Nephron progenitor cell (in vitro differentiated cells): Measurements from ENCODE around the gene SHMT2.
"Not testable (repeated sequence)": the region's sequence is repeated elsewhere in the genome, so short reads cannot be mapped to it uniquely, and the experiment has no call there.

Experiments
- DNase-seq: peaks from one replicate; pipeline ENCODE4 v3.0.0; 2021
- H3K27ac Mint-ChIP-seq: 2 replicates; pipeline ENCODE4 v1.8.0; 2021; ENCODE audit warnings: mild to moderate bottlenecking, moderate library complexity, mixed read lengths
- H3K27me3 Mint-ChIP-seq: 2 replicates; pipeline ENCODE4 v1.8.0; 2021; ENCODE audit warnings: mild to moderate bottlenecking, low read depth, mixed read lengths; ENCODE audit not compliant: poor library complexity
- H3K36me3 Mint-ChIP-seq: 2 replicates; pipeline ENCODE4 v1.8.0; 2021; ENCODE audit warnings: low read depth, mixed read lengths
- H3K4me1 Mint-ChIP-seq: 2 replicates; pipeline ENCODE4 v1.8.0; 2021; ENCODE audit warnings: mixed read lengths
- H3K4me3 Mint-ChIP-seq: 2 replicates; pipeline ENCODE4 v1.8.0; 2021; ENCODE audit warnings: mild to moderate bottlenecking, moderate library complexity, mixed read lengths
- H3K9me3 Mint-ChIP-seq: 2 replicates; pipeline ENCODE4 v1.8.0; 2021; ENCODE audit warnings: mild to moderate bottlenecking, moderate library complexity, mixed read lengths
- CTCF ChIP-seq: fragments of 200-600 bp; sonication (generic); IDR thresholded peaks from 2 replicates; pipeline ENCODE4 v1.5.0; 2021; ENCODE audit warnings: antibody characterized with exemption

The SHMT2 gene

GRCh38 chr12:57272337-57273151, 43.0 kb downstream of the SHMT2 start:
- no peak for TF ChIP-seq CTCF
- no peaks in the 10 kb centered on the region for H3K9me3 Mint-ChIP-seq
- H3K4me1 Mint-ChIP-seq = peaks cover 15% of the 10 kb centered on the region
- no peak overlapping the region for H3K4me3 Mint-ChIP-seq
- H3K27me3 Mint-ChIP-seq = peaks cover 5% of the 10 kb centered on the region
- peak overlapping the region; percentile 81 for H3K27ac Mint-ChIP-seq
- no peak for DNase-seq
- peaks cover 73% of the 10 kb centered on the region for H3K36me3 Mint-ChIP-seq

- no peak for DNase-seq
- Mint-ChIP-seq H3K4me3 (no peak overlapping the region), H3K27ac (peak overlapping the region; percentile 81), H3K27me3 (peaks cover 5% of the 10 kb centered on the region), H3K4me1 (peaks cover 15% of the 10 kb centered on the region), H3K9me3 (no peaks in the 10 kb centered on the region), H3K36me3 (peaks cover 68% of the 10 kb centered on the region)
- TF ChIP-seq CTCF = no peak
Measured at GRCh38 chr12:57273516-57273915, 44.0 kb downstream of the SHMT2 start.

- not testable (repeated sequence) for DNase-seq, H3K27me3 Mint-ChIP-seq, H3K9me3 Mint-ChIP-seq, H3K4me3 Mint-ChIP-seq, H3K27ac Mint-ChIP-seq
- peaks cover 73% of the 10 kb centered on the region for H3K36me3 Mint-ChIP-seq
- H3K4me1 Mint-ChIP-seq = peaks cover 36% of the 10 kb centered on the region
Measured at GRCh38 chr12:57276233-57276632, 46.7 kb downstream of the SHMT2 start.

- H3K36me3 Mint-ChIP-seq = peaks cover 77% of the 10 kb centered on the region
- peaks cover 38% of the 10 kb centered on the region for H3K4me1 Mint-ChIP-seq
- no peak for TF ChIP-seq CTCF
- no peaks in the 10 kb centered on the region for H3K9me3 Mint-ChIP-seq
- H3K27me3 Mint-ChIP-seq = peaks cover 5% of the 10 kb centered on the region
- no peak overlapping the region for H3K4me3 Mint-ChIP-seq
- no peak overlapping the region for H3K27ac Mint-ChIP-seq
- DNase-seq = no peak
Measured at GRCh38 chr12:57276935-57277563, 47.5 kb downstream of the SHMT2 start.

- H3K9me3 Mint-ChIP-seq = no peaks in the 10 kb centered on the region
- DNase-seq = no peak
- no peak for TF ChIP-seq CTCF
- H3K4me3 Mint-ChIP-seq = no peak overlapping the region
- H3K4me1 Mint-ChIP-seq = peaks cover 32% of the 10 kb centered on the region
- no peaks in the 10 kb centered on the region for H3K27me3 Mint-ChIP-seq
- H3K27ac Mint-ChIP-seq = peak overlapping the region; percentile 30
- H3K36me3 Mint-ChIP-seq = peaks cover 85% of the 10 kb centered on the region
Measured at GRCh38 chr12:57278465-57279381, 49.2 kb downstream of the SHMT2 start.
